H9 (cell line): ENCODE data around the gene CLDN11. TPM values are rescaled to one million over a fixed set of nuclear protein-coding genes. Genes with fewer than 3 reads are reported as not detected.

ENCODE experiments used
- DNase-seq: peaks from one replicate; pipeline ENCODE4 v3.0.0-alpha.2; 2017
- H2AFZ ChIP-seq: one replicate; pipeline ENCODE4 v1.6.1; 2013; ENCODE audit warnings: mild to moderate bottlenecking, low read length, control low read depth, moderate library complexity
- H2AK5ac ChIP-seq: 2 replicates; pipeline ENCODE4 v1.6.1; 2013; ENCODE audit warnings: low read length, control low read depth, mixed read lengths; ENCODE audit not compliant: insufficient read length
- H2BK120ac ChIP-seq: one replicate; pipeline ENCODE4 v1.6.1; 2013; ENCODE audit warnings: low read depth, mild to moderate bottlenecking, low read length, control low read depth, inconsistent platforms; ENCODE audit not compliant: poor library complexity, severe bottlenecking
- H2BK12ac ChIP-seq: 2 replicates; pipeline ENCODE4 v1.6.1; 2013; ENCODE audit warnings: low read length, control low read depth, mixed read lengths, low read depth; ENCODE audit not compliant: insufficient read length
- H2BK15ac ChIP-seq: 2 replicates; pipeline ENCODE4 v1.6.1; 2013; ENCODE audit warnings: low read depth, low read length, control low read depth
- H2BK20ac ChIP-seq: one replicate; pipeline ENCODE4 v1.6.1; 2013; ENCODE audit warnings: low read depth, mild to moderate bottlenecking, low read length, control low read depth, inconsistent platforms; ENCODE audit not compliant: poor library complexity, severe bottlenecking
- H2BK5ac ChIP-seq: 2 replicates; pipeline ENCODE4 v1.6.1; 2013; ENCODE audit warnings: low read length, control low read depth, mixed read lengths; ENCODE audit not compliant: insufficient read length
- H3K14ac ChIP-seq: 2 replicates; pipeline ENCODE4 v1.6.1; 2013; ENCODE audit warnings: low read length, control low read depth; ENCODE audit not compliant: insufficient read depth
- H3K18ac ChIP-seq: 2 replicates; pipeline ENCODE4 v1.6.1; 2013; ENCODE audit warnings: low read depth, mild to moderate bottlenecking, mixed read lengths, low read length, control low read depth; ENCODE audit not compliant: insufficient read length
- H3K23ac ChIP-seq: 2 replicates; pipeline ENCODE4 v1.6.1; 2013; ENCODE audit warnings: low read length, control low read depth, mixed read lengths, low read depth; ENCODE audit not compliant: insufficient read length
- H3K23me2 ChIP-seq: 2 replicates; pipeline ENCODE4 v1.6.1; 2013; ENCODE audit warnings: low read depth, mild to moderate bottlenecking, mixed read lengths, low read length, control low read depth; ENCODE audit not compliant: insufficient read length, poor library complexity, severe bottlenecking
- H3K27ac ChIP-seq: 2 replicates; pipeline ENCODE4 v1.5.1; 2013; ENCODE audit warnings: low read length, control low read depth, mixed read lengths, low read depth; ENCODE audit not compliant: insufficient read length
- H3K27me3 ChIP-seq: 2 replicates; pipeline ENCODE4 v1.6.1; 2013; ENCODE audit warnings: low read length, control low read depth, inconsistent platforms; ENCODE audit not compliant: insufficient read depth
- H3K4ac ChIP-seq: 2 replicates; pipeline ENCODE4 v1.6.1; 2013; ENCODE audit warnings: low read depth, mild to moderate bottlenecking, control low read depth, inconsistent platforms, low read length, moderate library complexity
- H3K4me1 ChIP-seq: 2 replicates; pipeline ENCODE4 v1.6.1; 2013; ENCODE audit warnings: low read length, control low read depth, inconsistent platforms; ENCODE audit not compliant: insufficient read depth
- H3K4me2 ChIP-seq: 2 replicates; pipeline ENCODE4 v1.6.1; 2013; ENCODE audit warnings: low read length, control low read depth, mixed read lengths; ENCODE audit not compliant: insufficient read length, insufficient read depth
- H3K56ac ChIP-seq: 2 replicates; pipeline ENCODE4 v1.6.1; 2013; ENCODE audit warnings: low read depth, mild to moderate bottlenecking, mixed read lengths, low read length, control low read depth; ENCODE audit not compliant: insufficient read length
- H3K79me1 ChIP-seq: 2 replicates; pipeline ENCODE4 v1.6.1; 2013; ENCODE audit warnings: low read depth, mild to moderate bottlenecking, moderate library complexity, low read length, control low read depth, inconsistent platforms; ENCODE audit not compliant: insufficient read depth, poor library complexity, severe bottlenecking
- H3K79me2 ChIP-seq: 2 replicates; pipeline ENCODE4 v1.6.1; 2013; ENCODE audit warnings: low read length, control low read depth, inconsistent platforms; ENCODE audit not compliant: insufficient read depth
- H3K9ac ChIP-seq: 2 replicates; pipeline ENCODE4 v1.6.1; 2013; ENCODE audit warnings: low read length, control low read depth, mixed read lengths; ENCODE audit not compliant: insufficient read length; ENCODE audit errors: extremely low read depth
- H3K9me3 ChIP-seq: one replicate; pipeline ENCODE4 v1.6.1; 2013; ENCODE audit warnings: low read depth, low read length, inconsistent platforms; ENCODE audit not compliant: control insufficient read depth
- H3T11ph ChIP-seq: one replicate; pipeline ENCODE4 v1.6.1; 2013; ENCODE audit warnings: mild to moderate bottlenecking, low read length, control low read depth, inconsistent platforms
- H4K20me1 ChIP-seq: one replicate; pipeline ENCODE4 v1.6.1; 2013; ENCODE audit not compliant: control insufficient read depth, insufficient read length, insufficient read depth
- H4K5ac ChIP-seq: 2 replicates; pipeline ENCODE4 v1.6.1; 2013; ENCODE audit warnings: low read depth, mild to moderate bottlenecking, mixed read lengths, low read length, control low read depth; ENCODE audit not compliant: insufficient read length
- H4K8ac ChIP-seq: replicated peaks from 2 replicates; pipeline ENCODE4 v1.6.1; 2013; ENCODE audit warnings: low read length, control low read depth, mixed read lengths, low read depth; ENCODE audit not compliant: insufficient read length
- H4K91ac ChIP-seq: 2 replicates; pipeline ENCODE4 v1.6.1; 2013; ENCODE audit warnings: low read depth, mild to moderate bottlenecking, moderate library complexity, mixed read lengths, low read length, control low read depth; ENCODE audit not compliant: insufficient read length
- H3K27ac Mint-ChIP-seq, 3 experiments: 2 replicates in 2 of 3; 3 replicates in 1 of 3; pipeline ENCODE4 v1.8.0; 2020 to 2021; ENCODE audit warnings: mixed read lengths in 3 of 3, mild to moderate bottlenecking in 1 of 3, moderate library complexity in 1 of 3
- H3K27me3 Mint-ChIP-seq: 2 replicates; pipeline ENCODE4 v1.8.0; 2021; ENCODE audit warnings: low read depth, mild to moderate bottlenecking, moderate library complexity, mixed read lengths
- H3K36me3 Mint-ChIP-seq, 3 experiments: 2 replicates in 2 of 3; 3 replicates in 1 of 3; pipeline ENCODE4 v1.8.0; 2020 to 2021; ENCODE audit warnings: low read depth in 3 of 3, mixed read lengths in 3 of 3; ENCODE audit not compliant: insufficient read depth in 1 of 3
- H3K4me1 Mint-ChIP-seq, 2 experiments: 2 replicates each; pipeline ENCODE4 v1.8.0; 2020; ENCODE audit warnings: mixed read lengths in 2 of 2
- H3K4me3 Mint-ChIP-seq, 2 experiments: 2 replicates in 1 of 2; 3 replicates in 1 of 2; pipeline ENCODE4 v1.8.0; 2020 to 2021; ENCODE audit warnings: mild to moderate bottlenecking in 2 of 2, mixed read lengths in 2 of 2, moderate library complexity in 1 of 2
- H3K9me3 Mint-ChIP-seq, 2 experiments: 2 replicates in 1 of 2; 3 replicates in 1 of 2; pipeline ENCODE4 v1.8.0; 2020; ENCODE audit warnings: mild to moderate bottlenecking in 2 of 2, mixed read lengths in 2 of 2, moderate library complexity in 1 of 2
- CTCF ChIP-seq: fragments of 200-600 bp; sonication (generic); conservative IDR thresholded peaks from 3 replicates; pipeline ENCODE4 v1.8.0; 2021; ENCODE audit warnings: antibody characterized with exemption, mild to moderate bottlenecking
- WGBS: extraction: QIAGEN DNeasy Blood & Tissue Kit; methylation state at CpG from one replicate; pipeline ENCODE4 v1.1.7; 2013; ENCODE audit warnings: missing lambda C conversion rate, low lambda C conversion rate, mixed read lengths; ENCODE audit not compliant: insufficient read length; ENCODE audit errors: extremely low coverage; 5-methylcytosine and 5-hydroxymethylcytosine counted together
- total RNA-seq: library from RNA; stranded (reverse); gene quantifications from 2 replicates; pipeline ENCODE4 v1.2.1, GENCODE V29; 2021

The CLDN11 gene
- total RNA-seq, 1 experiment from 2014 or later = 1.7 TPM

- Histone ChIP-seq H3K9me3 (no peaks in the 10 kb centered on the region), H3K27ac (no peak overlapping the region), H2BK120ac (no peak overlapping the region), H2BK15ac (no peak overlapping the region), H3K9ac (no peak overlapping the region), H4K91ac (no peak overlapping the region), H3K4me1 (0 out of 2 replicates have a peak, but pooled peaks cover 2% of the 10 kb centered on the region), H3K4ac (no peak overlapping the region), H4K8ac (no peak overlapping the region), H3K4me2 (no peak overlapping the region), H3K79me1 (no peaks in the 10 kb centered on the region), H2BK20ac (no peak overlapping the region), H2BK5ac (no peak overlapping the region), H3K27me3 (peaks cover 21% of the 10 kb centered on the region; the same call in 1 of the 2 replicates), H3K56ac (no peak overlapping the region), H3K14ac (no peak overlapping the region; the same call in 1 of the 2 replicates), H2AFZ (no peak overlapping the region), H3T11ph (no peak overlapping the region), H3K18ac (no peak overlapping the region), H3K23me2 (peaks cover 13% of the 10 kb centered on the region), H4K20me1 (no peaks in the 10 kb centered on the region), H4K5ac (no peak overlapping the region), H2AK5ac (no peak overlapping the region), H3K23ac (no peak overlapping the region), H2BK12ac (no peak overlapping the region), H3K79me2 (no peaks in the 10 kb centered on the region)
- H3K4me3 Mint-ChIP-seq = no peak overlapping the region
- no peaks in the 10 kb centered on the region for H3K9me3 Mint-ChIP-seq
- WGBS = no CpG with 5 or more reads among the region's 8 CpGs
- H3K4me1 Mint-ChIP-seq = peaks cover 21 to 28% of the 10 kb centered on the region in 2 experiments
- TF ChIP-seq CTCF = no peak
- no peak for DNase-seq
- H3K27ac Mint-ChIP-seq = no peak overlapping the region
- H3K27me3 Mint-ChIP-seq = peaks cover 37% of the 10 kb centered on the region
- peaks cover 0 to 7% (median 0%) of the 10 kb centered on the region in 3 experiments; a peak in 3 of 7 replicates for H3K36me3 Mint-ChIP-seq
Measured at GRCh38 chr3:170423001-170423615, 4.4 kb downstream of the CLDN11 start.
